Thyroid gland (tissue), 4 donors: ENCODE measurements around the gene PMF1. TPM values are rescaled to one million over a fixed set of nuclear protein-coding genes. Genes with fewer than 3 reads are reported as not detected.

ENCODE experiments used
- DNase-seq, 2 donors: peaks; one replicate each; pipeline ENCODE4 v3.0.0-alpha.2; 2019
- H3K27ac ChIP-seq, 3 donors: fragments of 200-600 bp; sonication (generic); 1 replicate in 2 of 3; 2 replicates in 1 of 3; pipeline ENCODE4 v1.5.1; 2016 to 2019; ENCODE audit warnings: mild to moderate bottlenecking in 1 of 3, moderate library complexity in 1 of 3
- H3K27me3 ChIP-seq: fragments of 200-600 bp; sonication (generic); one replicate; pipeline ENCODE4 v1.5.1; 2019
- H3K36me3 ChIP-seq, 2 donors: fragments of 200-600 bp; sonication (generic); one replicate each; pipeline ENCODE4 v1.5.1; 2016 to 2019
- H3K4me1 ChIP-seq, 2 donors: fragments of 200-600 bp; sonication (generic); one replicate each; pipeline ENCODE4 v1.5.1; 2017 to 2019
- H3K4me3 ChIP-seq, 3 donors: fragments of 200-600 bp; sonication (generic); replicated peaks in 1 of 3; 1 replicate in 2 of 3; 2 replicates in 1 of 3; pipeline ENCODE4 v1.5.1; 2016; ENCODE audit warnings: mild to moderate bottlenecking in 1 of 3
- H3K9me3 ChIP-seq: fragments of 200-600 bp; sonication (generic); one replicate; pipeline ENCODE4 v1.5.1; 2017
- POLR2A ChIP-seq, 2 donors: fragments of 450-650 bp; IDR thresholded peaks; one replicate each; pipeline ENCODE4 v1.6.1; 2017; ENCODE audit warnings: antibody characterized with exemption in 2 of 2, mild to moderate bottlenecking in 2 of 2, moderate library complexity in 1 of 2
- WGBS, 2 donors: methylation state at CpG; one replicate each; pipeline ENCODE4 v1.1.5; 2017; 5-methylcytosine and 5-hydroxymethylcytosine counted together
- intact Hi-C: fragments of 100-400 bp; cut with DNase I; formaldehyde crosslinking; loops from one replicate; pipeline ENCODE4 v1.15.1; 2023
- total RNA-seq, 4 donors: library from RNA; depleted of rRNA; stranded (reverse); fragments of >200 nt; gene quantifications; one replicate each; pipeline ENCODE4 v1.2.3, GENCODE V29; 2016
- TF ChIP-seq, protein P1 (sequence below), 6 experiments: fragments of 200-600 bp in 3 of 6; fragments of 450-650 bp in 3 of 6; sonication (generic) in 3 of 6; IDR thresholded peaks; one replicate each; pipeline ENCODE4 v1.5.1; 2016 to 2019; ENCODE audit warnings: antibody characterized with exemption in 6 of 6, mild to moderate bottlenecking in 2 of 6, inconsistent platforms in 1 of 6, moderate library complexity in 1 of 6

PMF1 gene
- total RNA-seq, 4 donors from 2014 or later: 73.6 to 121 (median 107) TPM

- TF ChIP-seq, protein P1, sequence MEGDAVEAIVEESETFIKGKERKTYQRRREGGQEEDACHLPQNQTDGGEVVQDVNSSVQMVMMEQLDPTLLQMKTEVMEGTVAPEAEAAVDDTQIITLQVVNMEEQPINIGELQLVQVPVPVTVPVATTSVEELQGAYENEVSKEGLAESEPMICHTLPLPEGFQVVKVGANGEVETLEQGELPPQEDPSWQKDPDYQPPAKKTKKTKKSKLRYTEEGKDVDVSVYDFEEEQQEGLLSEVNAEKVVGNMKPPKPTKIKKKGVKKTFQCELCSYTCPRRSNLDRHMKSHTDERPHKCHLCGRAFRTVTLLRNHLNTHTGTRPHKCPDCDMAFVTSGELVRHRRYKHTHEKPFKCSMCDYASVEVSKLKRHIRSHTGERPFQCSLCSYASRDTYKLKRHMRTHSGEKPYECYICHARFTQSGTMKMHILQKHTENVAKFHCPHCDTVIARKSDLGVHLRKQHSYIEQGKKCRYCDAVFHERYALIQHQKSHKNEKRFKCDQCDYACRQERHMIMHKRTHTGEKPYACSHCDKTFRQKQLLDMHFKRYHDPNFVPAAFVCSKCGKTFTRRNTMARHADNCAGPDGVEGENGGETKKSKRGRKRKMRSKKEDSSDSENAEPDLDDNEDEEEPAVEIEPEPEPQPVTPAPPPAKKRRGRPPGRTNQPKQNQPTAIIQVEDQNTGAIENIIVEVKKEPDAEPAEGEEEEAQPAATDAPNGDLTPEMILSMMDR (IDR thresholded peaks at IDR 0.05): no peak
- no peak for TF ChIP-seq POLR2A (IDR thresholded peaks at IDR 0.05)
- WGBS, 2 donors: 67 to 93% methylated on average over 4 to 5 of the region's 10 CpGs
- no peaks in the 10 kb centered on the region for H3K27me3 ChIP-seq
- H3K9me3 ChIP-seq: no peaks in the 10 kb centered on the region
- peaks cover 20 to 23% of the 10 kb centered on the region in 2 donors for H3K36me3 ChIP-seq
- H3K4me3 ChIP-seq: no peak overlapping the region
- peaks cover 5 to 22% of the 10 kb centered on the region in 2 donors for H3K4me1 ChIP-seq
- intact Hi-C loops: no loop called here
- DNase-seq: no peak
- H3K27ac ChIP-seq: no peak overlapping the region
Measured at GRCh38 chr1:156242738-156243137, 29.9 kb downstream of the PMF1 start.

GRCh38 chr1:156244126-156244525 is 31.3 kb downstream of the PMF1 start:
- peaks cover 5 to 27% of the 10 kb centered on the region in 2 donors for H3K4me1 ChIP-seq

DNA sequence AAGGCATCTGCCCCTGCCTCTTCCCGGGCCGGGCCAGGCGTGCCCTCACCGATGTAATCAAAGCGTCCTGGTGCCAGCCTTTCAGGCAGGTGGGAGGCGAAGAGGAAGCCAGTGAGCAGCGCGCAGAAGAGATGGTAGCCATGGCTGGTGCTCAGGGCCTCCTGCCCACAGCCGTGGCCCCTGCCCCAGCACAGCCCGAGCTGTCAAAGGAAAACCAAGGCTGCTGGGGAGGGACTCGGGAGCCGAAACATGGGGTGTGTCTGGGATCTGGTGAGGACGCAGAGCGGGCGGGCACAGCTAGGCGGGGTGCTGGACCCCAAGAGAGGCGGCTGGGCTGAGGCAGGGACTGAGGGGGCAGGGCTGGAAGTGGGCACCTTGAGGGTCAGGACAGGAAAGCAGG is 31.9 kb downstream of the PMF1 start:
- no peaks in the 10 kb centered on the region for H3K27me3 ChIP-seq
- H3K27ac ChIP-seq: no peak overlapping the region
- 91 to 92% methylated on average over 17 of the region's 17 CpGs for WGBS, 2 donors
- H3K4me3 ChIP-seq: no peak overlapping the region
- peaks cover 5 to 27% of the 10 kb centered on the region in 2 donors for H3K4me1 ChIP-seq
- H3K36me3 ChIP-seq: peaks cover 3 to 4% of the 10 kb centered on the region in 2 donors
- intact Hi-C loops: no loop called here
- no peaks in the 10 kb centered on the region for H3K9me3 ChIP-seq
- TF ChIP-seq, protein P1 (IDR thresholded peaks at IDR 0.05): no peak
- TF ChIP-seq POLR2A (IDR thresholded peaks at IDR 0.05): no peak
- no peak for DNase-seq

More at GRCh38 chr1:156244126-156244525, 31.3 kb downstream of the PMF1 start:
- Histone ChIP-seq H3K27ac (no peak overlapping the region), H3K36me3 (peaks cover 9% of the 10 kb centered on the region in 2 donors), H3K9me3 (no peaks in the 10 kb centered on the region), H3K27me3 (no peaks in the 10 kb centered on the region), H3K4me3 (no peak overlapping the region)
- 100% methylated on average over 1 of the region's 2 CpGs; no CpG with 5 or more reads in 1 of the 2 donors for WGBS, 2 donors
- no peak for DNase-seq
- TF ChIP-seq, protein P1 (IDR thresholded peaks at IDR 0.05): no peak
- no peak for TF ChIP-seq POLR2A (IDR thresholded peaks at IDR 0.05)
- intact Hi-C loops: no loop called here

DNA sequence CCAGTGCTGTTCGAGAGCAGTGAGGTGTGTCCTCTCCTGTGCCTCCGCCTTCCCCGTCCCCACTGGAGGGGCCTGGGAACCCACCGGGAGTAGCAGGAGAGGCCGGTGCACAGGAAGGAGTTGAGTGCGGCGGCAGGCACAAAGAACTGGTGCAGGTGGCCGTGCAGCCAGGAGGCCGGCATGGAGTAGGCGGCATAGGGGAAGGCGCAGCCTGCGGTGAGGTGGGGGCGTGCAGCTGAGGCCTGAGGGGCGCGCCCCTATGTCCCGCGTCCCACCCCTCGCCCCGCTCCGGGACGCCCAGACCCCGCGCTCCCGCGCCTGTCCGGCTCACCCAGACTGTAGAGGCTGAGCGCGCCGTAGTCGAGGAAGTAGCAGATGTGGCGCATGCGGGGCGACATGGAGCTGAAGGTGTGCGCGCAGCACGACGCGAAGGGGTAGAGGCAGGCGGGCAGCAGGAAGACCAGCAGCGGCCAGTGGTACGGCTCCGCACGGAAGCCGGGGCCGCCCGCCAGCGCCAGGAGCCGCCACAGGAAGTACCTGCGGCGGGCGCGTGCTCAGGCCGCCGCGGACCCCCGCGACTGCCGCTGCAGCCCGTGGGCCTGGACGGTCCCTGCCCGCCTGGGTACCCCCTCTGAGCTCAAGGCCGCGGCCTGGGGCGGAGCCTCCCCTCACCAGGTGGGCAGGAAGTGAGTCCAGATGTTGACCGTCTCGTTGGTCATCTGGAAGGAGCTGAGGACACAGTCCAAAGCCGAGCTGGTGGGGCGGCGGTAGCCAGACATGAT is 32.8 kb downstream of the PMF1 start:
- DNase-seq: peak; percentile 37 to 38
- H3K4me1 ChIP-seq: peaks cover 5 to 27% of the 10 kb centered on the region in 2 donors
- no peaks in the 10 kb centered on the region for H3K9me3 ChIP-seq
- H3K27me3 ChIP-seq: no peaks in the 10 kb centered on the region
- intact Hi-C loops: no loop called here
- WGBS, 2 donors: 6 to 27% methylated on average over 7 to 11 of the region's 69 CpGs
- H3K27ac ChIP-seq: no peak overlapping the region
- TF ChIP-seq POLR2A (IDR thresholded peaks at IDR 0.05): no peak
- TF ChIP-seq, protein P1 (IDR thresholded peaks at IDR 0.05): no peak
- H3K4me3 ChIP-seq: peak overlapping the region in 1 of 3 donors; percentile 12
- H3K36me3 ChIP-seq: peaks cover 7 to 8% of the 10 kb centered on the region in 2 donors

DNA sequence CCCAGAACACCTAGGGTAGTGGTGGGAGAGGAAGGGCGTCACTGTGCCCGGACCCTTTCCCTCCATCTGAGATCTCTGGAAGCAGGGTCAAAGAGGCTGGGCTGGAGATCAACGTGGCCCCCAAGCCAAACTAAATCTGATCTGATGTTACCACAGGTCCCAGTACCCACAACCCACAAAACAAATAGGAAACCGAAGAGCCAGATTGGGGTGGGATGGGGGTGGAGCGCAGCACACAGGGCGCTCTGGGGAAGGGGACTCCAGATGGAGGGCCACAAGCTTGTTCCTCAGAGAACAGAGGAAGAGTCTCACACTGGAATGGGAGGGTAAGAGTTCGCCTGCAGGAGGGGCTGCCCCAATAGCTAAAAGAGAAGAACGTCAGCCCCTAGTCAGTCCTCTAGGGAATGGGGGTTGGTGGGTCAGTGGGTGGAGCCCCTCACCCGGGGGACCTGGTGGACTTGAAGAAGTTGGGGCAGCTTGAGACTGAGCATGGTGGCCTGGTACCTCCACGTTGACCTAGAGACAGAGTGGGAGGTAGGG is 33.5 kb downstream of the PMF1 start:
- TF ChIP-seq, protein P1 (IDR thresholded peaks at IDR 0.05): no peak
- no peak for TF ChIP-seq POLR2A (IDR thresholded peaks at IDR 0.05)
- 63 to 67% methylated on average over 8 to 10 of the region's 10 CpGs for WGBS, 2 donors
- H3K27me3 ChIP-seq: no peaks in the 10 kb centered on the region
- H3K27ac ChIP-seq: no peak overlapping the region
- H3K9me3 ChIP-seq: no peaks in the 10 kb centered on the region
- H3K36me3 ChIP-seq: peaks cover 13 to 14% of the 10 kb centered on the region in 2 donors
- intact Hi-C loops: no loop called here
- H3K4me3 ChIP-seq: no peak overlapping the region
- H3K4me1 ChIP-seq: peaks cover 5 to 27% of the 10 kb centered on the region in 2 donors
- DNase-seq: no peak
